ENCODE measurements around the gene B3GNT7.

DNA sequence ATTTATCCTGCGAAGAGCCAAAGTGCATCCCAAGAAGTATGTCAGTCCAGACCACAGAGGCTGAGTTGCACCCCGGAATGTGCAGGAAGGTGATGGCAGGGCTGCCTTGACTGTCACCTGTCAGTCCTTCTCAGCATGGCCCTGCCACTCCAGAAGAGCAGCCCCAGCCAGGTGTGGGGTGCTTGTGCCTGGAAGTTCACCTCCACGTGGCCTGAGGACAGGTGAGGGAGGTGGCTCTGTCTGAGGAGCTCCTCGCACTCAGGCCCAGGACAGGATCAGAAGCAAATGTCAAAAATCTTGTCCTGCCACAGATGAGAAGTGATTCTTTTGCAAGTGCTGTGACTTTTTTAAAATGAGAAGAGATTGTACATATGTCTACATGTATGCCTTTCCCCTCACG lies 31.4 kb upstream of the B3GNT7 start:
- TF ChIP-seq POLR2A (IDR thresholded peaks at IDR 0.05; ENCODE audit: low read depth, low read length) (no peak), POLR2AphosphoS5 (IDR thresholded peaks at IDR 0.05; ENCODE audit: low read depth, low read length) (no peak)
